Dedifferentiated amniotic fluid mesenchymal stem cell (primary cell): ENCODE measurements around the gene DSP.

Experiments
- DNase-seq: peaks from one replicate; pipeline ENCODE4 v3.0.0-alpha.2; 2016; ENCODE audit errors: extremely low spot score

The DSP gene

GRCh38 chr6:7541175-7542064 lies at the start of gene DSP:
Gene DSP, plus strand, starts transcription at chr6:7541671. Its CDS starts 245 bp downstream, at chr6:7541916.
- DNase-seq: no peak

GRCh38 chr6:7493866-7494265 lies 47.6 kb upstream of the DSP start:
- no peak for DNase-seq

- DNase-seq: no peak
These were observed 46.8 kb upstream of the DSP start for GRCh38 chr6:7494638-7495037.

GRCh38 chr6:7496266-7496875 lies 45.1 kb upstream of the DSP start:
- DNase-seq: no peak

- no peak for DNase-seq
These were observed 40.7 kb upstream of the DSP start for GRCh38 chr6:7500752-7501282.

GRCh38 chr6:7502743-7503142 lies 38.7 kb upstream of the DSP start:
- DNase-seq: no peak

GRCh38 chr6:7504041-7504440 lies 37.4 kb upstream of the DSP start:
- DNase-seq: no peak

GRCh38 chr6:7505189-7505699 lies 36.2 kb upstream of the DSP start:
- peak; percentile 39 for DNase-seq

- no peak for DNase-seq
These were observed 33.9 kb upstream of the DSP start for GRCh38 chr6:7507600-7507999.

- DNase-seq: no peak
These were observed 29.2 kb upstream of the DSP start for GRCh38 chr6:7512320-7512719.

- DNase-seq: no peak
These were observed 27.9 kb upstream of the DSP start for GRCh38 chr6:7513529-7513928.

- DNase-seq: no peak
These were observed 26.1 kb upstream of the DSP start for GRCh38 chr6:7515363-7515762.

- no peak for DNase-seq
These were observed 22.6 kb upstream of the DSP start for GRCh38 chr6:7518877-7519276.

GRCh38 chr6:7522873-7523272 lies 18.6 kb upstream of the DSP start:
- no peak for DNase-seq

- DNase-seq: no peak
These were observed 17.5 kb upstream of the DSP start for GRCh38 chr6:7523922-7524321.

GRCh38 chr6:7526755-7527154 lies 14.7 kb upstream of the DSP start:
- DNase-seq: no peak

- peak; percentile 72 for DNase-seq
These were observed 12.9 kb upstream of the DSP start for GRCh38 chr6:7528565-7528964.

GRCh38 chr6:7529141-7529540 lies 12.3 kb upstream of the DSP start:
- no peak for DNase-seq

GRCh38 chr6:7532232-7532631 lies 9.2 kb upstream of the DSP start:
- no peak for DNase-seq

GRCh38 chr6:7532821-7533220 lies 8.7 kb upstream of the DSP start:
- DNase-seq: no peak

- no peak for DNase-seq
These were observed 7.3 kb upstream of the DSP start for GRCh38 chr6:7534192-7534591.

- DNase-seq: peak; percentile 83
These were observed 6.0 kb upstream of the DSP start for GRCh38 chr6:7535498-7535897.
